ENCODE data around the gene CXCR6. TPM values are rescaled to one million over a fixed set of nuclear protein-coding genes. Genes with fewer than 3 reads are reported as not detected.

The CXCR6 gene
- total and polyA plus RNA-seq, 2 of the 13 experiments (the other 11 are each of a cell fraction or from before 2014, with no cell fraction given), result not detected

DNA sequence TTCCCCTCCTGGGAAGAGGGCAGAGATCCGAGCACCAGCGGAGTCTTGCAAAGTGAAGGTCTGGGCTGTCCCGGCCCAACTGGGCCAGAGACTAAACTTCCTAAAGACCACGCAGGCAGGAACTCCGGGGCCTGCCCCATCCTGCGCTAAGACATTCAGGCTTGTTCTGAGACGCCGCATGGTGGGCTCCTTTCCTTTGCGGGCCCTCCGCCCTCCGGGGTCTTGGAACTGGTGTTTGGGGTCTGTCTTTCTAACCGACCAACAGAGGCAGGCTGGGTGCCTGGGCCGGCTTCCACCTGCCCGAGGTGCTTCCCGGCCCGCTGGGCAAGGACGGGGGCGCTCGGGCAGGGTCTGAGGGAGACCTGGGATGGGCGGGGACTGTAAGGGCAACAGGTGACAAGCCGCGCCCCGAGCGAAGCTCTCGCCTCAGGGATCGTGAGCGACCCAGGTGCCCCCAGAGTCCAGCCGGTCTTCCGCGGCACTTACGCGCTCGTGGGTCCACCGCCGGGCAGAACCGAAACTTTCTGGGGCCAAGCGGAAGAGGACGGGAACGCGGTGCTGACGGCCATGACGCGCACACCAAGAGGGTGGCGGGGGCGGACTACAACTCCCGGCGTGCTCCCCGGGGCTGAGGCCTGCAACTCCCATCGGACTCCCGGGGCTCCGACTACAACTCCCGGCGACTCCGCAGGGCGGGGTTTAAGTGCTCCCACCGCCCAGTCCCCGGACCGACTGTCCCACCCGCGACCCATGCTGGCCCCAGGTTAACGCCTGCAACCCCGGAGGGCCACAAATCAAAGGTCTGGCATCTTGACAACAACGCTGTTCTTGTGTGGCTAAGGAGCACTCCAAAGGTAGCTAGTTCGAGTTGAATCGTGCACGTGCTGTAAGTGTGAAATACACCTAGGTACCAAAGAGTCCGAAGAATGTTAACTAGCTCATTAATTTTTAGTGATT, 52.2 kb downstream of the CXCR6 start, which contains the start of gene FYCO1 (continued):
- TF ChIP-seq, protein P1, sequence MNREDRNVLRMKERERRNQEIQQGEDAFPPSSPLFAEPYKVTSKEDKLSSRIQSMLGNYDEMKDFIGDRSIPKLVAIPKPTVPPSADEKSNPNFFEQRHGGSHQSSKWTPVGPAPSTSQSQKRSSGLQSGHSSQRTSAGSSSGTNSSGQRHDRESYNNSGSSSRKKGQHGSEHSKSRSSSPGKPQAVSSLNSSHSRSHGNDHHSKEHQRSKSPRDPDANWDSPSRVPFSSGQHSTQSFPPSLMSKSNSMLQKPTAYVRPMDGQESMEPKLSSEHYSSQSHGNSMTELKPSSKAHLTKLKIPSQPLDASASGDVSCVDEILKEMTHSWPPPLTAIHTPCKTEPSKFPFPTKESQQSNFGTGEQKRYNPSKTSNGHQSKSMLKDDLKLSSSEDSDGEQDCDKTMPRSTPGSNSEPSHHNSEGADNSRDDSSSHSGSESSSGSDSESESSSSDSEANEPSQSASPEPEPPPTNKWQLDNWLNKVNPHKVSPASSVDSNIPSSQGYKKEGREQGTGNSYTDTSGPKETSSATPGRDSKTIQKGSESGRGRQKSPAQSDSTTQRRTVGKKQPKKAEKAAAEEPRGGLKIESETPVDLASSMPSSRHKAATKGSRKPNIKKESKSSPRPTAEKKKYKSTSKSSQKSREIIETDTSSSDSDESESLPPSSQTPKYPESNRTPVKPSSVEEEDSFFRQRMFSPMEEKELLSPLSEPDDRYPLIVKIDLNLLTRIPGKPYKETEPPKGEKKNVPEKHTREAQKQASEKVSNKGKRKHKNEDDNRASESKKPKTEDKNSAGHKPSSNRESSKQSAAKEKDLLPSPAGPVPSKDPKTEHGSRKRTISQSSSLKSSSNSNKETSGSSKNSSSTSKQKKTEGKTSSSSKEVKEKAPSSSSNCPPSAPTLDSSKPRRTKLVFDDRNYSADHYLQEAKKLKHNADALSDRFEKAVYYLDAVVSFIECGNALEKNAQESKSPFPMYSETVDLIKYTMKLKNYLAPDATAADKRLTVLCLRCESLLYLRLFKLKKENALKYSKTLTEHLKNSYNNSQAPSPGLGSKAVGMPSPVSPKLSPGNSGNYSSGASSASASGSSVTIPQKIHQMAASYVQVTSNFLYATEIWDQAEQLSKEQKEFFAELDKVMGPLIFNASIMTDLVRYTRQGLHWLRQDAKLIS (CRISPR knock-in tag; IDR thresholded peaks at IDR 0.05), result no peak
- no peak for TF ChIP-seq CENPT (CRISPR knock-in tag; IDR thresholded peaks at IDR 0.05; ENCODE audit: low read depth)
- TF ChIP-seq FOXP1 (IDR thresholded peaks at IDR 0.05), result no peak
- no peak for TF ChIP-seq FOXP1 (CRISPR knock-in tag; IDR thresholded peaks at IDR 0.05)
- no peak for TF ChIP-seq TCF12 (IDR thresholded peaks at IDR 0.05)
- TF ChIP-seq TCF12 (CRISPR knock-in tag; IDR thresholded peaks at IDR 0.05), result peak; percentile 56; the same call in 1 of the 2 replicates
- no peak for TF ChIP-seq ZGPAT (CRISPR knock-in tag; IDR thresholded peaks at IDR 0.05)
- 0 out of 2 replicates have a peak, but pooled peaks have one; percentile 25 for TF ChIP-seq BRCA1 (CRISPR knock-in tag; IDR thresholded peaks at IDR 0.05)
- no peak for TF ChIP-seq ELF4 (CRISPR knock-in tag; IDR thresholded peaks at IDR 0.05; ENCODE audit: borderline replicate concordance)
- no peak for TF ChIP-seq ZNF17 (CRISPR knock-in tag; IDR thresholded peaks at IDR 0.05)
- TF ChIP-seq PHB2 (IDR thresholded peaks at IDR 0.05; ENCODE audit: partially characterized antibody), result no peak
- peak; percentile 47; the same call in 1 of the 2 replicates for TF ChIP-seq ZBTB3 (CRISPR knock-in tag; IDR thresholded peaks at IDR 0.05; ENCODE audit: borderline replicate concordance, low read depth)
- TF ChIP-seq CEBPZ (IDR thresholded peaks at IDR 0.05; ENCODE audit: low read length), result no peak
- peak; percentile 76 for TF ChIP-seq NFKBIZ (CRISPR knock-in tag; IDR thresholded peaks at IDR 0.05)
- TF ChIP-seq ZNF382 (CRISPR knock-in tag; IDR thresholded peaks at IDR 0.05; ENCODE audit: borderline replicate concordance), result no peak
- TF ChIP-seq, protein P2, sequence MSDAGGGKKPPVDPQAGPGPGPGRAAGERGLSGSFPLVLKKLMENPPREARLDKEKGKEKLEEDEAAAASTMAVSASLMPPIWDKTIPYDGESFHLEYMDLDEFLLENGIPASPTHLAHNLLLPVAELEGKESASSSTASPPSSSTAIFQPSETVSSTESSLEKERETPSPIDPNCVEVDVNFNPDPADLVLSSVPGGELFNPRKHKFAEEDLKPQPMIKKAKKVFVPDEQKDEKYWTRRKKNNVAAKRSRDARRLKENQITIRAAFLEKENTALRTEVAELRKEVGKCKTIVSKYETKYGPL (CRISPR knock-in tag; IDR thresholded peaks at IDR 0.05), result no peak; the same call in 1 of the 2 replicates
- peak; percentile 96 for TF ChIP-seq ZNF564 (CRISPR knock-in tag; IDR thresholded peaks at IDR 0.05)
- no peak for TF ChIP-seq ZNF546 (CRISPR knock-in tag; conservative IDR thresholded peaks at IDR 0.05)
- TF ChIP-seq MAZ (IDR thresholded peaks at IDR 0.05; ENCODE audit: borderline replicate concordance, low read depth, low read length), result no peak
- TF ChIP-seq MAZ (CRISPR knock-in tag; IDR thresholded peaks at IDR 0.05; ENCODE audit: low read depth), result peak; percentile 86; the same call in 1 of the 2 replicates
- peak; percentile 96 for TF ChIP-seq ZNF263 (CRISPR knock-in tag; IDR thresholded peaks at IDR 0.05)
